ENCODE measurements around the gene KIF26A. TPM values are rescaled to one million over a fixed set of nuclear protein-coding genes. Genes with fewer than 3 reads are reported as not detected.

Gene KIF26A
- polyA plus RNA-seq, 3 donors from 2014 or later = not detected

DNA sequence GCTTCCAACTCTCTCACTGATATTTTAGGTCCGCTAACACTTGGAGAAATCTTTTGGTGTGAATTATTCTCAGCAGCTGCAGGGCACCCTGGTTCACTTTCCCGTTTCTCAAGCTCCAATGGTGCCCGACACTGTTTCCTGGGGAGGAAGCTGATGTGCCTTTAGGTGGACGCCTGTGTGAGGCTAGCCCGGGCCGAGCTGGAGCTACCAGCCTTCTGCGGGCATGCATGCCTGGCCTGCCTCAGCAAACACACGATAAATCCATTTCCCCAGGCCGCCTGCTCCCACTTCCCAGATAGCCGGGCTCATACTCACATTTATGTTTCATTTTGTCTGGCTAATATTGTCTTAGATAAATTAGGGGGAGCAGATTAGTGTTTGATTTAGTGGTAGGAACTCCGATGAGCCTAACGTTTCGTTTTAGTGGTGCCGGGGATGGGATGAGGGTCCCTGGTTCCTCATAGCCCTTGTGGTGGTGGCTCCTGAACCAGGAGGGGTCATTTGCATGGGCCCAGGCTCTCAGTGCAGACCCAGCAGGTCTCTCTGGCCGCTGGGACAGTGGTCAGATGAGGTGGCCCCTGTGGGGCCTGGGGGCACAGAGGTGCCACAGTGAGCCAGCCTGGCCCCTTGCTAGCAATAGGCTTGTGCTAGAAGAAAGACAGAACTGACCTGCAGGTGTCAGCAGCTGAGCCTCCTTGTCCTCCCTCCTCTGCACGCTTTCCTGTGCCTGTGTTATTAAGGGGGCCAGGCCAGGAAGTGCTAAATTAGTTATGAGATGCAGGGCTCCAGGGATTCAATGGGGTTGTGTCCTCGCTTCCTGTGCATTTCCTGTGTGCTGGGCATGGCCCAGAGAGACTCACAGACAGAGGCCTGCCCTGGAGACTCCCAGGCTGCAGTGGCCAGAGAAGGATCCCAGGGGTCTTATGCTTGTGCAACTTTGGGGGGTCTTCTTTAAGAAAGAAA, 88.3 kb downstream of the KIF26A start:
- Mint-ChIP-seq H3K36me3 (no peaks in the 10 kb centered on the region), H3K4me3 (no peak overlapping the region), H3K27me3 (ENCODE audit: low read depth in 3 of 3) (peaks cover 0 to 4% (median 0%) of the 10 kb centered on the region in 3 donors), H3K9me3 (peaks cover 0 to 2% (median 0%) of the 10 kb centered on the region in 6 donors), H3K4me1 (peaks cover 6% of the 10 kb centered on the region in 2 donors), H3K27ac (no peak overlapping the region)
- DNase-seq = no peak

DNA sequence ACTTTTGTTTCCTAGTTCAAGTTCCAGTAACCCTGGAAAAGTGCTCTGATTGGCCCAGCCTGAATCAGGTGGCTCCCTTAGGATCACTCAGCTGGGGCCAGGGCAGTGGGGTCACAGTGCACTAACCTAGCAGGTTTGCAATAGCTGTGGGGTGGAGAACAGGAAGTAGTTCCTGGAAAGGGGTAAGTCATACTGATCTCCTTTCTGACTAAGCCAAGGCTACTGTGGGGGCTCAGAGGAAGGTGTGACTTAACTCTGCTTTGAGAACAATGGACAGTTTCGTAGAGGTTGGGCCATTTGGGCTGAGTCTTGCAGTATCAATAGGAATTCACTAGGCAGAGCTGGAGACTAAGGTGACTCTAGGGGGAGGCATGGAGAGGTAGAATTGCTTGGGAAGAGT, 89.4 kb downstream of the KIF26A start:
- no peak overlapping the region for H3K4me3 Mint-ChIP-seq
- no peaks in the 10 kb centered on the region for H3K36me3 Mint-ChIP-seq
- peaks cover 6% of the 10 kb centered on the region in 2 donors for H3K4me1 Mint-ChIP-seq
- no peak overlapping the region for H3K27ac Mint-ChIP-seq
- H3K9me3 Mint-ChIP-seq = peaks cover 0 to 2% (median 0%) of the 10 kb centered on the region in 6 donors
- H3K27me3 Mint-ChIP-seq (ENCODE audit: low read depth in 3 of 3) = peaks cover 0 to 2% (median 0%) of the 10 kb centered on the region in 3 donors
- DNase-seq = no peak

DNA sequence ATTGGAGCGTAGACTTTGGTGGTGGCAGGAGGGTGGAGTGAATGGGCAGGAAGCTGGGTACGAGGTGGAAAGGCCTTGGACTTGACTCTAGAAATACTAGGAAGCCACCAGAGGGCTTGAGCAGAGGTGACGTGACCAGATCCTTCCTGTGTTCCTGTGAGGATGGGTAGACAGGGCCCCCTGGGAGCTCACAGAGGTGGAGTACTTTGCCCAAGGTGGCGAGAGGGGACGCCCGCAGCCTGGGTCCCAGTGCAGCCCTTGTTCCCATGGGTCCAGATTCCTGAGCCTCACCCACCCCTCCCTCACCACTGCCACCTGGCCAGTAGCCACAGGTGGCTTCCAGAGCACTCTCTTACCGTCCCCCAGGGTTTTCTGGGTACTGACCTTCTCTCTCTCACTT, 89.8 kb downstream of the KIF26A start:
- DNase-seq = no peak
- H3K27ac Mint-ChIP-seq = no peak overlapping the region

DNA sequence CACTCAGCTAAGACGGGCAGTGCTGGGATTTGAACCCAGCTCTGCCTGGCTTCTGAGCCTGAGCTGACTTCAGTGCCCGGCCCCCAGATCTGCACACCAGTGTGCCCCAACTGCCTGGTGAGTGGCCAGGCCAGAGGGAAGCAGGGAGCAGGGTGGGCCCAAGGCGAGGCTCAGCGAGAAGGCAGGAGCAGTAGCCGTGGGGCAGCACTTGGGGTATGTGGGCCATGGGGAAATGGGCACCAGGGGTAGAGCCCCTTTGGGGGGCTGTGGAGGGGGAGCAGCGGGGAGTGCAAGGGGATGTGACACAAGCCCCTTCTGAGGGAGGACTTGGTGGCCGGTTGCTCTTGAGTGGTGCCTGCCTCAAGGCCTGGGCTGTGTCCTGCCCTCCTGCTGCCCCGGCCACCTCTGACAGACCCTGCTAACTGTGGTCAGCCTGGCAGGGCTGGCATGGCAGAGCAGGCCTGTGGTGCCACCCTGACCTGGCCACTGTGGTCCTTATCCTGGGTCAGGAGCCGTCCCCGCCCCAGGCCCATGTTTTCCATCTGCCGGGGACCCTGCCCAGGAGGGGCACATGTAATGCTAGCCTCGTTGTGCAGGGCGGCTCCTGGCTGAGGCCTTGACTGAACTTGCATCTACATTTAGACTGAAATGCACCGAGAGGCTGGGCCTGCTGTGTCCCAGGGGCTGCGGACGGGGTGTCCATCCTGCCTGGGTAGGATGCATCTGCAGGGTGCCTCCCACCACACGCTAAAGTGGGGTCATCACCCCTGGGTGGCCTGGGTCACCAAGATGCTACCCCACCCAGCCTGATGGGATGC, 90.5 kb downstream of the KIF26A start:
- Mint-ChIP-seq H3K4me1 (peaks cover 6% of the 10 kb centered on the region in 2 donors), H3K27me3 (ENCODE audit: low read depth in 3 of 3) (peaks cover 0 to 2% (median 0%) of the 10 kb centered on the region in 3 donors), H3K9me3 (peaks cover 0 to 9% (median 6%) of the 10 kb centered on the region in 6 donors), H3K4me3 (no peak overlapping the region), H3K36me3 (peaks cover 0 to 4% (median 0%) of the 10 kb centered on the region in 3 donors), H3K27ac (no peak overlapping the region)
- DNase-seq = no peak

More for the DNA sequence above, 89.8 kb downstream of the KIF26A start:
- no peak overlapping the region for H3K4me3 Mint-ChIP-seq
- peaks cover 0 to 2% (median 0%) of the 10 kb centered on the region in 3 donors for H3K27me3 Mint-ChIP-seq (ENCODE audit: low read depth in 3 of 3)
- peaks cover 6% of the 10 kb centered on the region in 2 donors for H3K4me1 Mint-ChIP-seq
- H3K9me3 Mint-ChIP-seq = peaks cover 0 to 2% (median under 1%) of the 10 kb centered on the region in 6 donors
- H3K36me3 Mint-ChIP-seq = no peaks in the 10 kb centered on the region

DNA sequence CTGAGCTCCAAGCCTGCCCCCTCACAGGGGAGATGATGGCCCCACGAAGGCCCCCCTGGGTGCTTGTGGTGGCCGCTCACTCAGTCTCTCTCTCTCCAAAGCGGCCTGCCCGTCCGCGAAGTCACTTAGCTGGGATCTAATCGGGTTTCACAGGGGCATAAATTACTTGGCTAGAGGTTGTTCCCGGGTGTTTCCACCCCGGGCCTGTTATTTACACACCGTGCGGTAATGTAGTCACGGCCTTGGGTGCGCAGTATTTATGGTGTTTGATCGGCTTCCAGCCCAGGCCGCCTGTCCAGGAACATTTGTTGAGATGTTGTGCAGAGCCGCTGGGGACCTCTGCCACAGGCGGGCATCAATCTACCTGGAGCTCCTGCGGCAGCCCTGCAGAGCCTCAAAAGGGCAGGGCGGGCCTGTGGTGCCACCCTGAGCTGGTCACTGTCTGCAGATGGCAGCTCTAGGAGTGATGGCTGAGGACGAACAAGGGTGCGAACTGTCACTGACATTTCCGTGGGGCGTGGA, 91.2 kb downstream of the KIF26A start:
- no peak for DNase-seq
- H3K36me3 Mint-ChIP-seq = peaks cover 0 to 4% (median 0%) of the 10 kb centered on the region in 3 donors

DNA sequence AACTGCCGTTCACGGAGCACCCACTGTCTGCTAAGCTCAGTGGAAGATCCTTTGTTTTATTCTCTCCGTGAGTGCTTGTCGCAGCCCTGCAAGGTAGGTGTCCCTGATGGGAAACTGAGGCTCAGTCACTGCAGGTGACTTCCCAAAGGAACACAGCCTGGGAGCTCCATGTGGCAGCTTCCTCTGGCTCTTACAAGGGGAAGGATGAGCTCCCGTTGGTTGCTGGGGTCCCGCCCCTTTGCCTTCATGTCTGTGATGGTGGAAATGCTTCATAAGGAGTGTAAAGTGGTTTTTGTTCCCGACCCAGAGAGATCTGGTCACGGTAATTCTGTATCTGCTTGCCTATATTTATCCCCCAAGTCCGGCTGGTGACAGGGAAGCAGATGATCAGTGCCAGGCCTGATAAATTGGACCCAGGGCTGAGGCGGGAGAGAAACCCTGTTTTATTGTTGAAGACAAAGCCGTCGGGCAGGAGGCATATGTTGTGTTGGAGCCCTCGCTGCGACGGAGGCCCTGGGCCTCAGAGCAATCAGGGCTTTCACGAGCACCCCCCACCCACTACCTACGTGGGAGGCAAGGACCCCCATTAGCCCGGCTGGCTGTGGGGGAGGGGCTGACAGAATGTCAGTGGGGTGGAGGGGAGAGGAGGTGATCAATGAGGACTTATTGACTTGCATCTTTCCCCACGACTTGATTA, 91.9 kb downstream of the KIF26A start:
- H3K9me3 Mint-ChIP-seq = peaks cover 0 to 12% (median 7%) of the 10 kb centered on the region in 6 donors
- H3K27me3 Mint-ChIP-seq (ENCODE audit: low read depth in 3 of 3) = peaks cover 0 to 2% (median 0%) of the 10 kb centered on the region in 3 donors
- H3K27ac Mint-ChIP-seq = no peak overlapping the region
- no peak overlapping the region for H3K4me3 Mint-ChIP-seq
- peaks cover 6% of the 10 kb centered on the region in 2 donors for H3K4me1 Mint-ChIP-seq
- H3K36me3 Mint-ChIP-seq = peaks cover 0 to 4% (median 0%) of the 10 kb centered on the region in 3 donors
- no peak for DNase-seq

More for the DNA sequence above, 91.2 kb downstream of the KIF26A start:
- peaks cover 0 to 11% (median 6%) of the 10 kb centered on the region in 6 donors for H3K9me3 Mint-ChIP-seq
- H3K27ac Mint-ChIP-seq = no peak overlapping the region
- no peak overlapping the region for H3K4me3 Mint-ChIP-seq
- peaks cover 0 to 2% (median 0%) of the 10 kb centered on the region in 3 donors for H3K27me3 Mint-ChIP-seq (ENCODE audit: low read depth in 3 of 3)
- peaks cover 6% of the 10 kb centered on the region in 2 donors for H3K4me1 Mint-ChIP-seq

Other genes with a start within 250 kb of the KIF26A start
- gene TDRD9, start 210.1 kb upstream of the KIF26A start, polyA plus RNA-seq = 1 to 10 TPM; 1.2 to 2.8 (median 1.2) TPM
- gene RD3L, start 196.1 kb upstream of the KIF26A start, polyA plus RNA-seq = not detected
- not detected for gene ASPG, start 52.9 kb upstream of the KIF26A start, polyA plus RNA-seq